GM11168 (cell line): ENCODE results near the gene TAPT1.
"Not testable (repeated sequence)": the region's sequence is repeated elsewhere in the genome, so short reads cannot be mapped to it uniquely, and the experiment has no call there.

Experiments
- in situ Hi-C: fragments of 300-500 bp; cut with MboI; formaldehyde crosslinking; loops from one replicate; pipeline ENCODE4 v1.12.0; 2022; ENCODE audit warnings: low sequenced_read_pairs; ENCODE audit not compliant: unreplicated experiment

Gene TAPT1

GRCh38 chr4:16150716-16151115 is 75.6 kb downstream of the TAPT1 start:
- in situ Hi-C loops: no loop called here

DNA sequence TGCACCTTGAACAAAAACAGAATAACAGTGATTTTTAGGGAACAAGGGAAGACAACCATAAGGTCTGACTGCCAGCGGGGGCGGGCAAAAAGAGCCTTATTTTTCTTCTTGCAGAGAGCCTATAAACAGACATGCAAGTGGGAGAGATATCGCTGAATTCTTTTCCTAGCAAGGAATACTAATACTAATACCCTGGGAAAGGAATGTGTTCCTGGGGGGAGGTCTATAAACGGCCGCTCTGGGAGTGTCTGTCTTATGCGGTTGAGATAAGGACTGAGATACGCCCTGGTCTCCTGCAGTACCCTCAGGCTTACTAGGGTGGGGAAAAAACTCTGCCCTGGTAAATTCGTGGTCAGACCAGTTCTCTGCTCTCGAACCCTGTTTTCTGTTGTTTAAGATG is 81.4 kb downstream of the TAPT1 start:
- in situ Hi-C loops: not testable (repeated sequence)

- in situ Hi-C loops: no loop called here
Observed at GRCh38 chr4:16142598-16143310, 83.5 kb downstream of the TAPT1 start.

DNA sequence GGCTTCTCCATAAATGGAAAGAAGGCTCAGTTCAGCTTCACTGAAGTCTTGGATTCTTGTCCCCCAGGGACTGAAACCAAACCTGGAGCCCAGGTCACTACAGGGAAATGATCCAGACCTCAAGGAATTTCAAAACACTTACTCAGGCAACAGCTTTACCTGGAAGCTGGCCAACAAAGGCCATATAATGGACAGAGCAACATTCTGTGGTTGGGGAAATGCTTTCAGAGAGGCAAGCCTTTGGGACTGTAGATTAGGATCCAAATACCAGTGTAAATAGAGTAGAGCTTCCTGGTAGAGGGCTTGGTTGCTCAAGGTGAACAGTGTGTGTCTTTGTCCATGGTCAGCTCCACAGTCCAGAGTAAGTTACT is 85.4 kb downstream of the TAPT1 start:
- in situ Hi-C loops: no loop called here

- in situ Hi-C loops: no loop called here
Observed at GRCh38 chr4:16140231-16140878, 85.9 kb downstream of the TAPT1 start.

DNA sequence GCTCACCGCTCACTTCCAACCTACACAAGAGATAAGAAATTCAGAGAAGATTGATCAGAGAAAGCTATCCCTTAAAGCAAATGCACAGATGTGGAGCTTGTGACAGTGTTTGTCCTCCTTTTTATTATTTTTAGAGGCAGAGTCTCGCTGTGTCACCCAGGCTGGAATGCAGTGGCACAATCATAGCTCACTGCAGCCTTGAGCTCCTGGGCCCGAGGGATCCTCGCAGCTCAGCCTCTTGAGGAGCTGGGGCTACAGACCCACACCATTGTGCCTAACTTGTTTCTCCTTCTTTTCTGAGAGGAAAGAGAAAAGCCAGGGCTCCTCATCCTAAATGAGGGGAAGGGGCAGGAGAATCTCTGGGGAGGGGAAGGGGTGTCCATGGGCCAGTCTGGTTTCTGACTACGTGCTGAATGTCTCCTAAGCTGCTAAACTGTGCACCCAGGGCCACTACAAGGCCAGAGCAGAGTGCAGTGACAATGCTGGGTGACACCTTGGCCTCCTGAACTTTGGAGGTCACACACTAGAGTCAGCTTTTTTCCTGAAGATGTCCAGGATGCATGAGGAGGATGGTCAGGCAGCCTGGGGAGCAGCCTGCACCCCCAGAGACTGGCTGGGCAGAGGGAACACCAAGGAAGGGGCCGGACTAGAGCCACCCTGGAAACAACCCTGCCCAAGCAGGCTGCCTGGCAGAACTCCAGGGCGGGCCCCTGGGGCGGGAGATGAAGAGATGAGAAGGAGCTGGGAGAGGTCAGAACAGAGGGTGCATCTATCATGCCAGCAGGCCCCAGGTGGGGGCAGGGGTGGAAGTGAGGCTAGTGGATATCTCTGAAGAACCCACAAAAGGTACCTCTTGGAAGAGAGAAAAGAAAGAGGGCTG is 87.0 kb downstream of the TAPT1 start:
- in situ Hi-C loops: no loop called here

DNA sequence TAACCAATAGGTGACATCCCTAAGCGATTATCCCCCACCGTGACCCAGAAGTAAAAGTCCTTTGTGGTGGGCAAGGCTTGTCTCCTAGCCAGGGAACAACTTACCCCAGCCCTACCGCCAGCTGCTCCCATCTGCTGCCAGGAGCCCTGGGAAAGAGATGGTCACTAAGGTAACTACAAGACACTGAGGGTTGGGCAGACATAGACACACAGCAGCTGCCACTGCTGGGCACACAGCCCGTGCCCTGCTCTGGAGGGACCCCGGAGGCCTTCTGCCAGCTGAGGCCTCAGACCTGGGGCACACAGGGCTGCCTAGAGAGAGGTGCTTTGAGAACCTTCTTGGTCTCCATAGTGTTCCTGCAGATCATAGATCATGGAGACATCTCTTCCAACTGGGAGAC is 89.4 kb downstream of the TAPT1 start:
- in situ Hi-C loops: no loop called here

GRCh38 chr4:16136311-16136710 is 90.0 kb downstream of the TAPT1 start:
- in situ Hi-C loops: no loop called here

DNA sequence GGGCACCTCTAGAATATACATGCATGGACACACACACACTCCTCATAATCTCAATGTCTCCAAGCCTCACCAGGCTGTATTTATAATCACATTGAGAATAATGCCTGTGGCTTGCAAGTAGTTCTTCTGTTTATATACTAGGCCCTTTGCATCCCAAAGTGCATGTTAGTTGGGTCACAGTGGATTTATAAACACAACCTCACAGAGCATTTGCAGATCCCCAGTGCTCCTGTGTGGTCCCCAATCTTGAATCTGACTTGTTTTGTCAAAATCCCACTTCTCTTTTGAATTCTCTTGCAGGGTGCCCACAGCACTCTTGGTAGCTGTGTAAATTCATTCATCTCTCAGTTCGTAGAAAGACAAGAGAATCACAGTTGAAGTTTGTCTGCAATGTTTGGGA is 92.9 kb downstream of the TAPT1 start:
- in situ Hi-C loops: no loop called here

- in situ Hi-C loops: no loop called here
Observed at GRCh38 chr4:16131293-16131692, 95.0 kb downstream of the TAPT1 start.

DNA sequence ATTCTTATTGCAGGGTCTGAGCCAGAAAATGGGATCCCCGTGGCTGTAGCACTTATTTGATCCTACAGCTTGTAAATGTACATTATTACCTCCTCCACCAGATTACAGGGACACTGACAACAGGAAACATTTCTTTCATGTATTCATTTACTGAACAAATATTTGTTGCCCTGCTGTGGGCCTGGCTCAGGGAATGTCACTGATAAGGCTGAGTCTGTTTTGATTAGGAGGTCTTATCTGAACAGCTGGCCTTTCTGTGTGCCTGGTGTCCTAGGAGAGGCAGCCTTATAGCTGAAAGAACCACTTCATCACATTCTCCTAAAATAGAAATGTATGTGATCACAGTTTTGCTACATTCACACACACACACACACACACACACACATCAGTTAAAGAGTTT is 96.9 kb downstream of the TAPT1 start:
- in situ Hi-C loops: no loop called here

DNA sequence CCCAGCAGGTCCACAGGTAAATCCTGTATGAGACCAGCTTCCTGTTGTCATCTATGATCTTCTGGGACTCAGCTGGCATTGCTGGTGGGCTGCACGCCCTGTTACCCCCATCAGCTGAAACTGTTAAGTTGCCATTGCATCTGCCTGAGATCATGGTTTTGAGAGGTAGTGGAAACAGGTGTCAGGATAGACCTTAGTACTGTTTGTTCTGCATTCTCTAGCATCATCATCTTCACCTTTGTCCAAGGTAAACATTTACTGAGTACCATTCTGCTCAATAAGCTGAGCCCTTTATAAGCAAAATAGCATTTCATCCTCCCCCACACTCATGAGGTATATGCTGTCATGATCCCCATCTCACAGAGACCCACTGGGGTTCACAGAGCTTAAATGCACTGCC is 99.6 kb downstream of the TAPT1 start:
- in situ Hi-C loops: no loop called here

DNA sequence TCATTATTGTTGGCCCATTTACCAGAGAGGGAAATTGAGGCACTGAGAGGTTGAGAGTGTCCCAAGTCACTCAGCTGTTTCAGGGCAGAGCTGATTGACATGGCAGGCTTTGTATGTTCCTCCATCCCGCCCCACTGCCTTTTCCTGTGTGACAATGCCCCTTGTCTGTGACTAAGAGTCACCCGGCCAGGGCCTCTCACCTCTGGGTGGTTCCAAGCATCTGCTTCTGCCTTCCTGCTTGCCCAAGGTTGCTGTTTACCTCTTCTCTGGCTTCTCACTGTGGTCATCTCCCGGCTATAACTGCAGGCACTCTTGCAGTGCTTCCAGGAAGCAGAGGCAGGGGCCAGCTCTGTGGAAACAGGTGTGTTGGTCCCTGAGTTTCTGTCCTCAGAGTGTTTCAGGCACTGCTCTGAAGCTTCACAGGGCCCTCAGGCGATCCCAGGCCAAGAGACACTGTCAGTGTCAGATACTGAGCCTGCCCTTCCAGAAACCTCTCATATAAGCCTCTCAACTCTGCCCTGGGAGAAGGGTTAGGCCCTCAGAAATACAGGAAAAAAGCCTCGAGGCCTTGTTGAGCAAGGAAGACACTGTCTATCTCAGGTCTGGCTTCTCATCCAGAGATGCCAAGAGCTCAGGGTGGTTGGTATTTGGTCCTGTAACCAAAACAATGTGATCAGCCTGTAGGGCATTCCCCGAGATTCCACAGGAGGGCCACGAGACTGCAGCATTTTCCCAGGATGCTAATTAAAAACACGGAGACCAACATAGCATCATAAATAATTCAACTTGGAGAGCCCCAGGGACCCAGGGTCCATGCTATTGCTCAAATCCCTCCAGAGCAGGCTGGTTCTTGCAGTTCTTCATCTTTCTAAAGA is 100.5 kb downstream of the TAPT1 start:
- in situ Hi-C loops: no loop called here

DNA sequence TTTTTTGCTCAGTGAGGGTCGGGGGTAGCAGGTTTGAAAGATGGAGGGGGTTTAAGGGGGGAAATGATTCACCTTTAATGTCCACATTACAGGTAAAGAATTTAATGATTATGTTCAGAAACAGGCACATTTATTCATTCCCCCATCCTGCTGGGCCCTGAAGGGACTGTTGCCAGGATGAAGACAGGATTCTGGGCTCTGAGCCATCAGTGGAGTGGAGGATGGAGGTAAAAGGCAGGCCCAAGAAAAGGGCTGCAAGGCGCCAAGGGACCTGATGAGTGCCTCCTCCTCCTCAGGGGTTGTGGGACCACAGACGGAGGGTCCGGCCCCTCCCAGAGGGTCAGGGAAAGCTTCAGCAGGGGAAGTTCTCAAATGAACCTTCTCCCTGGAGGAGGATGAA is 102.0 kb downstream of the TAPT1 start:
- in situ Hi-C loops: no loop called here

DNA sequence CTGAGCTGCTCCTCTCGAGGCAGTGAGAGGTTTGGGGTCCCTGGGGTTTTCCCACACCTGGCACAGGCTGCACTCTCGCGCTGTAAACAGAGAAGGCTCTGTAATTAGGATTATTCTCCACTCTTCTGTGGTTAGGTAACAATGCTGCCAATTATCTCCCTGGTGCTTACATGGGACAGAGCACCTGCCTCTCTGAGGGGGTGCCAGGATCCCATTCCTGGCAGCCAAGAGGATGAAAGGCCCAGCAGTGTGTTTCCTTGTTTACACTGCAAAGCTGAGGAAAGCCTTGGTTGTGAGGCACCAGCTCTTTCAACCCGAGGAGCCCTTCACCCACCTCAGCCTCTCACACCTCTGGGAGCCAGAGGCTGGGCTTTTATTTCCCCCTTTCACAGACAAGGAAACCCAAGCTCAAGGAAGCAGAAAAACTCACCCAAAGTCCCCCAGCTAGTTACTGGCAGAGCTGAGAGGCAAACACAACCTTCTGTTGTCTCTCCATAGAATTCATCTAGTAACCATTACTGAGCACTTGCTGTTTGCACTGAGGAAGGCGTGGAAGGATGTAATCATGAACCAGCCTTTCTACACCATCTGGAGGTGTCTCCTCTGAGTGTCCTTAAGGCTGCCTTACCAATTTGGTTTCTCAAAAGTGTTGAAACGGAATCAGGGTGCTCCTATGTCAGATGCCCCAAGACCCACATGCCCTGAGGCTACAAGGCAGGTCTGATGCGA is 102.8 kb downstream of the TAPT1 start:
- in situ Hi-C loops: no loop called here

- in situ Hi-C loops: no loop called here
Observed at GRCh38 chr4:16122784-16123183, 103.5 kb downstream of the TAPT1 start.

GRCh38 chr4:16122308-16122711 is 104.0 kb downstream of the TAPT1 start:
- in situ Hi-C loops: no loop called here

GRCh38 chr4:16120720-16121119 is 105.6 kb downstream of the TAPT1 start:
- in situ Hi-C loops: no loop called here

DNA sequence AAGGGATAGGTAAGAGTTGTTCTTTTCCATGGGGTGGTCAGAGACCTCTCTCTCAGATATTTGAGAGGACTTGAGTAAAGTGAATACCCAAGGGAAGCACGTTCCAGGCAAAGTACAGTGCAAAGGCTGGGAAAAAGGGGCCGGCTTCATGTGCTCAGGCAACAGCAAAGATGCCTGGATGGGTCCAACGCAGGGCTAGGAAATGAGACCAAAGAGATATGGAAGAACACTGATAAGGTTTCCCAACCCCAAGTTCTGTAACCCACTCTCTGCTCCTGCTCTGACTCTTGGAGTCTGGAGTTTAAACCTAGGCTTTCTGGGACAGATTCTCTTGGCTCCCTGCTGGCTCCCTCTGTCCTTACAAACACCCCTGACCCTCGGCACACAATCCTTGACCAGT is 106.3 kb downstream of the TAPT1 start:
- in situ Hi-C loops: no loop called here

DNA sequence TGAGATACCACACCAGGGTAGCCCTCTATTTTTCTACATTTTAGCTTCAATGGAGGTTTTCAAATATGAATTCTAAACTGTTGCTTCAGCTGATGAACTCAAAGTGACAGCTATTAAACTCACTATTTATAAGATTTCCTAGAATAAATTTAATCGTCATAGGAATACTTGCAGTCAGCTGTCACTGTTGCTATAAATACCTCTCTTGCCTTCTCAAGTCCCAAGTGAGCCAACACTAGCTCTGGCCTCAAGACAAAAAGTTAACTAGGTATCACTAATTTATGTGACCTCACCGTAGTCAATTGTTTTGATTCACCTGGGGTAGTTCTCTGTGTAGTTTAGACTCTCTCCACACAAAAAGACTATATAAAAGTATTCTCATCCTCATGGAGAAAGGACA is 108.2 kb downstream of the TAPT1 start:
- in situ Hi-C loops: no loop called here
